DOHH2 (cell line): Measurements from ENCODE around the gene SAMD4A.

Experiments used
- H3F3A ChIP-seq: fragments of 200-600 bp; sonication (generic), shearing (Covaris generic); 2 replicates; pipeline ENCODE4 v1.6.0; 2016; ENCODE audit warnings: antibody characterized with exemption, mild to moderate bottlenecking; ENCODE audit not compliant: control insufficient read depth, insufficient read depth
- H3K27ac ChIP-seq: fragments of 200-600 bp; sonication (generic); 2 replicates; pipeline ENCODE4 v1.5.1; 2014; ENCODE audit warnings: low read depth, mild to moderate bottlenecking, low read length, moderate library complexity
- H3K27me3 ChIP-seq: fragments of 200-600 bp; sonication (generic); 2 replicates; pipeline ENCODE4 v1.6.1; 2014; ENCODE audit warnings: mild to moderate bottlenecking, low read length, mixed read lengths; ENCODE audit not compliant: control insufficient read depth
- H3K36me3 ChIP-seq: fragments of 200-600 bp; sonication (generic); 2 replicates; pipeline ENCODE4 v1.6.1; 2014; ENCODE audit warnings: mild to moderate bottlenecking, low read length, moderate library complexity, mixed read lengths; ENCODE audit not compliant: control insufficient read depth
- H3K4me1 ChIP-seq: fragments of 200-600 bp; sonication (generic); 2 replicates; pipeline ENCODE4 v1.6.1; 2014; ENCODE audit warnings: mild to moderate bottlenecking, low read length, mixed read lengths; ENCODE audit not compliant: control insufficient read depth
- H3K4me2 ChIP-seq: fragments of 200-600 bp; sonication (generic); 2 replicates; pipeline ENCODE4 v1.6.0; 2014; ENCODE audit warnings: mild to moderate bottlenecking, low read length, moderate library complexity
- H3K4me3 ChIP-seq: fragments of 200-600 bp; sonication (generic); 2 replicates; pipeline ENCODE4 v1.5.1; 2014; ENCODE audit warnings: mild to moderate bottlenecking, low read length, mixed read lengths
- H3K79me2 ChIP-seq: fragments of 200-600 bp; sonication (generic); 2 replicates; pipeline ENCODE4 v1.6.1; 2014; ENCODE audit warnings: mild to moderate bottlenecking, low read length, mixed read lengths; ENCODE audit not compliant: control insufficient read depth
- H3K9me2 ChIP-seq: fragments of 200-600 bp; sonication (generic); replicated peaks from 2 replicates; pipeline ENCODE4 v1.6.1; 2014; ENCODE audit warnings: mild to moderate bottlenecking, low read length, mixed read lengths; ENCODE audit not compliant: control insufficient read depth
- H3K9me3 ChIP-seq: fragments of 200-600 bp; sonication (generic); 2 replicates; pipeline ENCODE4 v1.6.1; 2014; ENCODE audit warnings: antibody characterized with exemption, low read length, mixed read lengths; ENCODE audit not compliant: control insufficient read depth, insufficient read depth
- H4K20me1 ChIP-seq: fragments of 200-600 bp; sonication (generic); 2 replicates; pipeline ENCODE4 v1.6.0; 2014; ENCODE audit warnings: low read depth, mild to moderate bottlenecking, antibody characterized with exemption, low read length, moderate library complexity; ENCODE audit not compliant: control insufficient read depth, insufficient read depth
- CTCF ChIP-seq: fragments of 200-600 bp; sonication (generic); IDR thresholded peaks from one replicate; pipeline ENCODE4 v1.5.1; 2014; ENCODE audit warnings: antibody characterized with exemption, mild to moderate bottlenecking, low read depth, low read length; ENCODE audit not compliant: poor library complexity, severe bottlenecking
- EZH2phosphoT487 ChIP-seq: fragments of 200-600 bp; sonication (generic); IDR thresholded peaks from 2 replicates; pipeline ENCODE4 v1.6.1; 2017; ENCODE audit warnings: borderline replicate concordance, mild to moderate bottlenecking, antibody characterized with exemption, low read length, moderate library complexity, mixed read lengths

SAMD4A gene

GRCh38 chr14:54794159-54794558, 227.2 kb downstream of the SAMD4A start:
- H3K27me3 ChIP-seq: no peaks in the 10 kb centered on the region
- no peaks in the 10 kb centered on the region for H3K4me1 ChIP-seq
- no peak overlapping the region for H3K4me3 ChIP-seq
- H3K27ac ChIP-seq: no peak overlapping the region
- no peaks in the 10 kb centered on the region for H3K36me3 ChIP-seq
- no peaks in the 10 kb centered on the region for H3K79me2 ChIP-seq
- TF ChIP-seq EZH2phosphoT487 (no peak), CTCF (no peak)
- no peaks in the 10 kb centered on the region for H3F3A ChIP-seq
- H3K9me2 ChIP-seq: no peaks in the 10 kb centered on the region
- H3K4me2 ChIP-seq: no peak overlapping the region
- no peaks in the 10 kb centered on the region for H4K20me1 ChIP-seq
- H3K9me3 ChIP-seq: peaks cover 12% of the 10 kb centered on the region; the same call in 1 of the 2 replicates

GRCh38 chr14:54794796-54795195, 227.9 kb downstream of the SAMD4A start:
- no peak overlapping the region for H3K4me2 ChIP-seq
- H3K9me3 ChIP-seq: peaks cover 12% of the 10 kb centered on the region; the same call in 1 of the 2 replicates
- H3F3A ChIP-seq: no peaks in the 10 kb centered on the region
- no peaks in the 10 kb centered on the region for H3K79me2 ChIP-seq
- H3K9me2 ChIP-seq: no peaks in the 10 kb centered on the region
- H3K27me3 ChIP-seq: no peaks in the 10 kb centered on the region
- H3K27ac ChIP-seq: no peak overlapping the region
- no peak overlapping the region for H3K4me3 ChIP-seq
- H4K20me1 ChIP-seq: no peaks in the 10 kb centered on the region
- no peaks in the 10 kb centered on the region for H3K4me1 ChIP-seq
- H3K36me3 ChIP-seq: no peaks in the 10 kb centered on the region
- TF ChIP-seq CTCF (no peak), EZH2phosphoT487 (no peak)

- no peak overlapping the region for H3K27ac ChIP-seq
- H3K9me2 ChIP-seq: no peaks in the 10 kb centered on the region
- no peak overlapping the region for H3K4me3 ChIP-seq
- H3K36me3 ChIP-seq: no peaks in the 10 kb centered on the region
- H4K20me1 ChIP-seq: no peaks in the 10 kb centered on the region
- no peaks in the 10 kb centered on the region for H3K27me3 ChIP-seq
- TF ChIP-seq CTCF: no peak
- no peak overlapping the region for H3K4me2 ChIP-seq
- H3F3A ChIP-seq: no peaks in the 10 kb centered on the region
- H3K9me3 ChIP-seq: peaks cover 12% of the 10 kb centered on the region; the same call in 1 of the 2 replicates
- no peaks in the 10 kb centered on the region for H3K4me1 ChIP-seq
- H3K79me2 ChIP-seq: no peaks in the 10 kb centered on the region
Measured at GRCh38 chr14:54796961-54797360, 230.0 kb downstream of the SAMD4A start.

- Histone ChIP-seq H3K4me1 (no peaks in the 10 kb centered on the region), H3K36me3 (no peaks in the 10 kb centered on the region), H3F3A (no peaks in the 10 kb centered on the region), H3K9me3 (peaks cover 12% of the 10 kb centered on the region; the same call in 1 of the 2 replicates), H3K4me3 (no peak overlapping the region), H3K27me3 (peaks cover 1% of the 10 kb centered on the region; the same call in 1 of the 2 replicates), H3K79me2 (no peaks in the 10 kb centered on the region), H3K4me2 (no peak overlapping the region), H4K20me1 (no peaks in the 10 kb centered on the region), H3K27ac (no peak overlapping the region), H3K9me2 (no peaks in the 10 kb centered on the region)
- no peak for TF ChIP-seq EZH2phosphoT487
- TF ChIP-seq CTCF: no peak
Measured at GRCh38 chr14:54797556-54797955, 230.6 kb downstream of the SAMD4A start.
